C4-2B (cell line): Measurements from ENCODE around the gene TSTD1.

Source experiments
- ZFX ChIP-seq: fragments of 450-650 bp; IDR thresholded peaks from 2 replicates; pipeline ENCODE4 v1.6.1; 2017
- TF ChIP-seq, protein P1 (sequence below): fragments of 450-650 bp; conservative IDR thresholded peaks from 2 replicates; pipeline ENCODE4 v1.5.1; 2017; ENCODE audit warnings: mild to moderate bottlenecking

- TF ChIP-seq, protein P1, sequence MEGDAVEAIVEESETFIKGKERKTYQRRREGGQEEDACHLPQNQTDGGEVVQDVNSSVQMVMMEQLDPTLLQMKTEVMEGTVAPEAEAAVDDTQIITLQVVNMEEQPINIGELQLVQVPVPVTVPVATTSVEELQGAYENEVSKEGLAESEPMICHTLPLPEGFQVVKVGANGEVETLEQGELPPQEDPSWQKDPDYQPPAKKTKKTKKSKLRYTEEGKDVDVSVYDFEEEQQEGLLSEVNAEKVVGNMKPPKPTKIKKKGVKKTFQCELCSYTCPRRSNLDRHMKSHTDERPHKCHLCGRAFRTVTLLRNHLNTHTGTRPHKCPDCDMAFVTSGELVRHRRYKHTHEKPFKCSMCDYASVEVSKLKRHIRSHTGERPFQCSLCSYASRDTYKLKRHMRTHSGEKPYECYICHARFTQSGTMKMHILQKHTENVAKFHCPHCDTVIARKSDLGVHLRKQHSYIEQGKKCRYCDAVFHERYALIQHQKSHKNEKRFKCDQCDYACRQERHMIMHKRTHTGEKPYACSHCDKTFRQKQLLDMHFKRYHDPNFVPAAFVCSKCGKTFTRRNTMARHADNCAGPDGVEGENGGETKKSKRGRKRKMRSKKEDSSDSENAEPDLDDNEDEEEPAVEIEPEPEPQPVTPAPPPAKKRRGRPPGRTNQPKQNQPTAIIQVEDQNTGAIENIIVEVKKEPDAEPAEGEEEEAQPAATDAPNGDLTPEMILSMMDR, result no peak
- no peak for TF ChIP-seq ZFX
These were observed 6.9 kb downstream of the TSTD1 start for GRCh38 chr1:161031874-161032273.
